ENCODE results near the gene ZNF514.

Gene ZNF514

DNA sequence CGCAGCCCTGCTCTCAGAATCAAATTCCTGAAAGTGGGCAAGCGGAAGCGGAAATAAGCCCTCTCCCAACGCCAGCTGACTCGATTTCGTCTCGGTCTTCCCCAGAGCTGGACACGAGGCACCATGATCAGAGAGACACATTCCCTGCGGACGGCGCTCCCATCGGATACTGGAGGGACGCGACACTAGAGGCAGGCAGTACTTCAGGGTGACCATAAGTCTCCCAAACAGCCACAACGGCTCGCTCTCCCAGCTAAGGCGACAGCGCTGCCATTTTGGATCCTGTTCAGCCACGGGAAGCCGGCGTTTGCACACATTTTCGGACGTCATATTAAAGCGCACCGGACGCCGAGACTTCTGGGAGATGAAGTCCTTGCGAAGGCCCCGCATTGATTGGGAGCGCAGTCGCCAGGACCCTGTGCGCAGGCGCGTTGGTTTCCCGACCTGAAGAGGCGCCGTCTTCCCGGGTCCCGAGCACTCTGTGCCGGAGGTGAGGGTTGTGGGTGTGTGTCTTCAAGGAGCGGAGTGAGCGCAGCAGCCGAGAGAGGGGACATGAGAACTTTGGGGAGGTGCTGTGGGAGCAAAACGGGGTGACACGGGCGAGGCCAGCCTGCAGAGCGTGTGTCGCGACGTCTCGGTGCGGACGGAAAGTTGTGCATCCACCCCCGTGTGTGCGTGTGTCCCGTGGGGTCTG, 5.9 kb upstream of the ZNF514 start, which contains the start of gene ZNF2:
Gene ZNF2, plus strand, starts transcription at position 439 of the 694 bp plus-strand sequence. CDS start 10,418 bp downstream, outside the sequence.
- TF ChIP-seq ZNF274 (IDR thresholded peaks at IDR 0.05; ENCODE audit: low read depth, low read length) = no peak
- H3K4me3 ChIP-seq (ENCODE audit: low read length) = peak within 1 kb of the TSS; percentile 81

- peak overlapping the region; percentile 81 for H3K4me3 ChIP-seq (ENCODE audit: low read length)
- TF ChIP-seq ZNF274 (IDR thresholded peaks at IDR 0.05; ENCODE audit: low read depth, low read length) = no peak
Observed at GRCh38 chr2:95165030-95165370, 5.4 kb upstream of the ZNF514 start.

GRCh38 chr2:95158891-95159619, 593 bp downstream of the ZNF514 start:
- no peak for TF ChIP-seq ZNF274 (IDR thresholded peaks at IDR 0.05; ENCODE audit: low read depth, low read length)
- H3K4me3 ChIP-seq (ENCODE audit: low read length) = peak overlapping the region; percentile 78; the same call in 1 of the 2 replicates

- no peak for TF ChIP-seq ZNF274 (IDR thresholded peaks at IDR 0.05; ENCODE audit: low read depth, low read length)
- peak overlapping the region; percentile 78; the same call in 1 of the 2 replicates for H3K4me3 ChIP-seq (ENCODE audit: low read length)
Observed at GRCh38 chr2:95158441-95158840, 1.2 kb downstream of the ZNF514 start.

GRCh38 chr2:95149397-95149984, 10.2 kb downstream of the ZNF514 start:
- TF ChIP-seq ZNF274 (IDR thresholded peaks at IDR 0.05; ENCODE audit: low read depth, low read length) = peak; percentile 99
- no peak overlapping the region for H3K4me3 ChIP-seq (ENCODE audit: low read length)

DNA sequence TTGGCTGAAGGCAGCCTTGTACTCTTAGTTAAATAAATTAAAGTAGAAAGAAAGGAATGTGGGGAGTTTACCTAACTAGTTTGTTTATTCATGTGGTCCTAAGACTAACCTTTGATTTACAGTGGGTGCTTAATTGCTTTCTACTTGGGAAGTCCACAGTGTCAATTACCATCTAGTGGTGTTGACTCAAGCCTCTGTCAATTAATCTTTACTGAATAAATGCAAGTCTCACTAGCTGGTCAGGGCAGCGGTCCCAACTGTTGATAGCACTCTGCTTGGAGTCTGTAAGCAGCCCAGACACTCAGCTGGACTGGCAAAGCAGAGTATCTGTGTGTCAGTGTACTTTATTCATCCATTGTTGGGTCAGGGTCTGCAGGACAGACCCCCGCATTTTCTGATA, 15.8 kb downstream of the ZNF514 start:
- no peak overlapping the region for H3K4me3 ChIP-seq (ENCODE audit: low read length)
- no peak for TF ChIP-seq ZNF274 (IDR thresholded peaks at IDR 0.05; ENCODE audit: low read depth, low read length)

GRCh38 chr2:95138702-95139101, 20.9 kb downstream of the ZNF514 start:
- H3K4me3 ChIP-seq (ENCODE audit: low read length) = no peak overlapping the region
- TF ChIP-seq ZNF274 (IDR thresholded peaks at IDR 0.05; ENCODE audit: low read depth, low read length) = no peak

DNA sequence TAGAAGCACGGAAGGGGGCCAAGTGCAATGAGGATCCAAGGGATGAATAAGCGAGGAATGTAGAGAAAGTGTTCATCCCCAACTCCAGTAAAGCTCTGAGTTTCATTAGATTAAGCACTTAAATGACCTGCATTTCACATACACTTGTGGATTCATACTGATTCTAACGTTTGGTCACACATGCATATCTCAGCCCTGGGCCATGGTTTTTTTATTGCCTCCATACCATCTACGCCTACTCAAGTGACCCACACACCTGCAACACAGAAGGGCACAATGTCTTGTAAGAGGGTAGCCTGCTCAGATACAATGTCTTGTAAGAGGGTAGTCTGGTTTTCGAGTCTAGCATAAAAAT, 37.5 kb downstream of the ZNF514 start:
- no peak for TF ChIP-seq ZNF274 (IDR thresholded peaks at IDR 0.05; ENCODE audit: low read depth, low read length)
- peak overlapping the region; percentile 95 for H3K4me3 ChIP-seq (ENCODE audit: low read length)

- no peak for TF ChIP-seq ZNF274 (IDR thresholded peaks at IDR 0.05; ENCODE audit: low read depth, low read length)
- H3K4me3 ChIP-seq (ENCODE audit: low read length) = peak within 1 kb of the TSS; percentile 95
Observed at GRCh38 chr2:95121407-95122196, 38.0 kb downstream of the ZNF514 start, which contains the start of gene MRPS5. MRPS5 (minus strand) TSS chr2:95121808; CDS start chr2:95121791, 17 bp downstream.

DNA sequence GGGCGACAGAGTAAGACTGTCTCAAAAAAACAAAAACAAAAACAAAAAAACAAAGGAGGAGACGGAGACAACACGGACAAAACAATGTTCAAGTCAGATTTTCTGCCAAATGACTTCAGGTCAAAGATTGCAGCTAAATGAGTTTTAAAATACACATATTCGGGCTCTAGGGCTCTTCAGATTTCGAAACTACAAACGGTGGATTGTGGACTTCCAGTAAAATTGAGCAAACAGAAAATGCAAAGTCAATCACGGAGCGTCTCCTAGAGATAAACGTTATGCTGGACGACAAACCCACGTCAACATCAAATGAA, 38.6 kb downstream of the ZNF514 start:
- H3K4me3 ChIP-seq (ENCODE audit: low read length) = peak overlapping the region; percentile 95
- TF ChIP-seq ZNF274 (IDR thresholded peaks at IDR 0.05; ENCODE audit: low read depth, low read length) = no peak

DNA sequence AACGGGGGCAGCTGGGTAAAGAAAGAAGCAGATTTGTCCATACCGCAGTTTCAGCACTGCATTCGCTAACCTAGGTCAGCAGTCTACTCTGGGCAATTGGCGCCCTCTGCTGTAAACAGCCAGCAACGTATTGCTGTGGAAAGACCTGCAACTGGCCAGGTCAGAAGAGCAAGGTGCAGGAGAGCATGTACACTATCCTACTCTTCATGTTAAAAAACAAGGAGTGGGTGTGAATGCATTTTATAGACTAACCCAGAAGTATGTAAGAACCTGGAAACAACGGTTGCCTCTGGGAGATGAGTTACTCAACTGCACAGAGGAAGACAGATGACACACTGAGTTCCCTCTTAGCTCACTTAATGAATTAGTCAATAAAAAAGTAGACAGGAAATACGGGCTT, 44.2 kb downstream of the ZNF514 start:
- no peak overlapping the region for H3K4me3 ChIP-seq (ENCODE audit: low read length)
- no peak for TF ChIP-seq ZNF274 (IDR thresholded peaks at IDR 0.05; ENCODE audit: low read depth, low read length)

GRCh38 chr2:95113464-95113863, 46.2 kb downstream of the ZNF514 start:
- no peak for TF ChIP-seq ZNF274 (IDR thresholded peaks at IDR 0.05; ENCODE audit: low read depth, low read length)
- H3K4me3 ChIP-seq (ENCODE audit: low read length) = no peak overlapping the region

GRCh38 chr2:95110395-95110794, 49.3 kb downstream of the ZNF514 start:
- no peak overlapping the region for H3K4me3 ChIP-seq (ENCODE audit: low read length)
- no peak for TF ChIP-seq ZNF274 (IDR thresholded peaks at IDR 0.05; ENCODE audit: low read depth, low read length)

DNA sequence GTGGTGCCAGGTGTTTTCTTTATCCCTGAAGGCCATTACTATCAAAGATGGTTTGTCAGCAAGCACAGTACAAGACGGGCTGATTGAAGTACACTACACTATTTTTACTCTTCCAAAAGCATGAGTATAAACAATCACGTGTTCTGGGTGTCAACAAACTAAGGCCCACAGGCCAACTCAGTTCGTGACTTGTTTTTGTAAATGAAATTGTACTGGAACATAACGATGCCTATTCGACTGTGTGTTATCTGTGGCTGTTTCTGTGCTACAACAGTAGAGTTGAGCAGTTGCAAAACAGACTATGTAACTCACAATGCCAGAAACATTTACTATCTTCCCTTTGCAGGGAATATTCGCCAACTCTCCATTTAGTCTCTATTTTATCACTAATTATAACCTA, 50.4 kb downstream of the ZNF514 start:
- no peak overlapping the region for H3K4me3 ChIP-seq (ENCODE audit: low read length)
- TF ChIP-seq ZNF274 (IDR thresholded peaks at IDR 0.05; ENCODE audit: low read depth, low read length) = no peak

Data from GM08714 (cell line).